GM18499 (cell line): ENCODE measurements around the gene MACF1.

ENCODE experiments used
- ATAC-seq: cut with Tn5 transposase; IDR thresholded peaks from one replicate; pipeline ENCODE4 v1.9.1; 2021; ENCODE audit warnings: moderate number of reproducible peaks; ENCODE audit not compliant: insufficient read depth, unreplicated experiment

The MACF1 gene

DNA sequence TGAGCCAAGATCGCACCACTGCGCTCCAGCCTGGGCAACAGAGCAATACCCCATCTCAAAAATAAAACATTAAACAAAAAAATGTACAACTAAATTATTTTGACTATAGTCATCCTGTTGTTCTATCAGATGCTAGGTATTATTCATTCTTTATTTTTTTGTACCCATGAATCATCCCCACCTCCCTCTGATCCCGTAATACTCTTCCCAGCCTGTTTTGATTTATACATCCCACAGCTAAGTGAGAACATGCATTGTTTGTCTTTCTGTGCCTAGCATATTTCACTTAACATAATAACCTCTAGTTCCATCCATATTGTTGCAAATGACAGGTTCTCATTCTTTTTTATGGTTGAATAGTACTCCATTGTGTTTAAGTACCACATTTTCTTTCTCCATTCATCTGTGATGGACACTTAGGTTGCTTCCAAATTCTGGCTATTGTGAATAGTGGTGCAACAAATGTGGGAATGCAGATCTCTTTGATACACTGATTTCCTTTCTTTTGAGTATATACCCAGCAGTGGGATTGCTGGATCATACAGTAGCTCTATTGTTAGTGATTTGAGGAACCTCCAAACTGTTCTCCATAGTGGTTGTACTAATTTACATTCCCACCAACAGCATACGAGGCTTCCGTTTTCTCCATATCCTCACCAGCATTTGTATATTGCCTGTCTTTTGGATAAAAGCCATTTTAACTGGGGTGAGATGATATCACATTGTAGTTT lies 84.4 kb downstream of the MACF1 start:
- no peak for ATAC-seq

DNA sequence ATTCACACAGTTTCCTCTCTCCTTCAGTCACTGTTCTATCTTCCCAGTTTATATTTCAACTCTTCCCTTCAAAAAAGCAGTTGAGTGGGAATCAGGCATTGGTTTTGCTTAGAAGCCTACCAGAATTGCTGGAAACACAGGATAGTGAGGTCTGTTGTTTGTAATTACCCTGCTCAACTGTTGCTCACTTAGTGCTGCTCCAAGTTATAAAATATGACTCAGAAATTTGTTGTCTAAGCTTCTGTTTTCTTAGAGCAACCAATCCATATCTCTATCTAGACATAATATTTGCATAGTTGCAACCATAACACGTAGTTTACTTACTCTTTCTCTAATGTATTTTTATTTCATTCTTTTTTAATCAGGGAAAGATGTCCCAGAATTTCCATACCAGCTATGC lies 87.9 kb downstream of the MACF1 start:
- no peak for ATAC-seq

DNA sequence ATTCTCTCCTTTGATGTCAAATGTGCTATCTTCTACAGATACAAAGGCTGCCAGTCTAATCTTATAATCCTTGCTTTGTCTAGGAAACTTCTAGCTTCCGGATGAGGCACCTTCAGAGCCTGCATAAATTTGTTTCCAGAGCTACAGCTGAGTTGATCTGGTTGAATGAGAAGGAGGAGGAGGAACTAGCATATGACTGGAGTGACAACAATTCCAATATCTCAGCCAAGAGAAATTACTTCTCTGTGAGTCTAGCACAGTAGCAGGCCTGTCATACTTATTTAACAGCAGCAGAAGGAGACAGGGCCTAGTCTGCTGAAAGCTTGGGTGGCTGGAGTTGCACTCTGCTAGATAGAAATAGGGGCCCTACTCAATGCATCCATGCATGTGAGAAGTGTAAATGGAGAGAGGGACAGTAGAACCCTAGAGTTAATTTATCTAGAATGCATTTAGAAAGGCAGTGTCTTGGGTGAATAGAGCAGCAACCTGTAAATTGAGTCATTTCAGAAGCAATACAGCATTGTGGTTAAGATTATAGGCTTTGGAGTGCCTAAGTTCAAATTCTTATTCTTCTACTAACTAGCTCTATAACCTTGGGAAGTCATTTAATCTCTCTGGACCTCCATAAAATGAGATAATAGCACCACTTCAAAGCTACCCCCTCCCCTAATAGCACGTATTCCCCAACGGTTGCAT lies 89.0 kb downstream of the MACF1 start:
- ATAC-seq = no peak

DNA sequence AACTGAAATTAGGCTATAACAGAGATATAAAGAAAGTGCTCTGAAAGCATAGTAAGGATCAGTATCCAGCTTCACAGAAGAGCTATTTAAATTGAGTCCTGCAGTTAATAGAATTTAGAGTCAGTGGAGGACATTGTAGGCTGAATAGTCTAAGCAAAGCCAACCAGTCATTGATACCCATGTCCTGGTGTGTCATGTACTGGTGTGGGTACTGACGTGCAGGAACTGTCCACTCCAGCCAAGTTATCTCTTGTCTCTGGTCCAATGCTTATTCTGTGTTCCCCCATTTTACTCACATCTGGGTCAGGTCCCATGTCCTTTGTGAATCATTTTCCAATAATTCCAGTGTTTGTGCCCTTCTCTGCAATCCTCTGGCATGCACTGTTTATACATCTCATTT lies 90.0 kb downstream of the MACF1 start:
- ATAC-seq = no peak

DNA sequence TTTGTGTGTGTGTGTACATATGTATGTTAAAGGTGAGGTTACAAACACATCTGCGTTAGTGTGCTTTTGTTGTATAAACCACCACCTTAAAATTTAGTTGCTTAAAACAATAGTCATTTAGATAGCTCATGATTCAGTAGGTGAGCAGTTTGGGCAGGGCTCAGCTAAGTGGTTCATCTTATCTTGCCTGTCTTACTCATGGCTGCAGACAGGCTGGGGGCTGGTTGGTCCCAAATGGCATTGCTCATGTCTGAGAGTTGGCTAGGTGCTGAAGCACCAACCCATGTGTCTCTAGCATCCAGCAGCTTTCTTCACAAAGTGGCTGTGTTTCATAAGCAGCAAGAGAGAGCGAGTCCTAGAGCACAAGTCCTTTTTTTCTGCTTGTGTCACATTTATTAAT lies 91.4 kb downstream of the MACF1 start:
- ATAC-seq = no peak

DNA sequence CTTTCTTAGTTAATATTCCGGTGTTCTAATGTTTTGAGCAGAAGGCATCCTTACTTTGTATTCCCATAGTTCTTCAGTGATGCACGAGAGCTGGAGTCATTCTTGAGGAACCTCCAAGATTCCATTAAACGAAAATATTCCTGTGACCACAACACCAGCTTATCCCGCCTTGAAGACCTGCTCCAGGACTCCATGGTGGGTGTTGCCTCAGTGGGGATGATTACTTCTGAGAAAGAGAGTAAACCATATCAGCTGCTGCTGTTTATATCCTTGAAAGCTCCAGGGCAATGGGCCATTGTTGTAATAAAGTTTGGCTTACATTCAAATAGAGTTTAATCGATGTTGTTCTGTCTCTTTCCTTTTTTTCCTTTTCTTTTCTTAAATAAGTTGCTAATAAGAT lies 93.1 kb downstream of the MACF1 start:
- no peak for ATAC-seq

DNA sequence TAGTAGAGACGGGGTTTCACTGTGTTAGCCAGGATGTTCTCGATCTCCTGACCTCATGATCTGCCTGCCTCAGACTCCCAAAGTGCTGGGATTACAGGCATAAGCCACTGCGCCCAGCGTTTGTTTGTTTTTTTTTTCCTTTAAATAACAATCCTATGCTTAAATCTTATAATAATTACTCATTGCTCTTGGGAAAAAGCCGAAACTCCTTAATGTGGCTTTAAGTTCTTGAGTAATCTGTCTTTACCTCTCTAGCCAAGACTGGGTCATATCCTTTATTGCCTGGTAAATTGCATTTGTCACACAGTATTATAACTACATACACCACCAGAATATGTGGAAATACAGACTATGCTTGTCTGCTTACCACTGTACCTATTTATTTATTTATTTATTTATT lies 97.1 kb downstream of the MACF1 start:
- ATAC-seq = no peak

DNA sequence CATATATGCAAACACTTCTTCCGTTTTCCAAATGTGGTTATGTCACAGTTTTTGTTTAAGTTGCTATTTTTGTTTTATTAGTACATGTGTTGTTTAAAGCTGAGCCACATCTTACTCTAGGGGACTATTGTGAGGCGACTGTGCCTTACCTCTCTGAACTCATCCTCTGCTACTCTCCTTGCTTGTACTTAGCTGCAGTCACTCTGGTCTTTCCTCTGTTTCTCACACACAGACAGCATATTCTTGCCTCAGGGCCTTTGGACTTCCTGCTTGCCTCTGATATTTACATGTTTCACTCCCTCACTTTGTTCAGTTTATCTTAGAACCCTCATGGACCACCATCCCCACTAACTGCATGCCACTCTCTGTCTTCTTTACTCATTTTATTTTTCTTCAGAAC lies 101.1 kb downstream of the MACF1 start:
- ATAC-seq = no peak

DNA sequence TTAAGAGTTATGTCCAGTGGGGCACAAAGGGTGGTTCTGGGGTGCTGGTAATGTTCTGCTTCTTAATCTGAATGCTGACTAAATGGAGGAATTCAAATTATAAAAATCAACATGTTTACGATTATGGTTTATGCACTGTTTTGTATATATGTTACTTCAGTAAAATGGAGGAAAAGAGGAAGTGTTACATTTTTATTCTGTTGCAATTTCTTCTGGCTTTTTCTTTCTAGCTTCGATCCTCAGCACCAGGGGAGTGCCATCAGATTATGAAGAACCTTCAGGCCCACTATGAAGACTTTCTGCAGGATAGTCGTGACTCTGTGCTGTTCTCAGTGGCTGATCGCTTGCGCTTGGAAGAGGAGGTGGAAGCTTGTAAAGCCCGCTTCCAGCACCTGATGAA lies 105.5 kb downstream of the MACF1 start:
- no peak for ATAC-seq

DNA sequence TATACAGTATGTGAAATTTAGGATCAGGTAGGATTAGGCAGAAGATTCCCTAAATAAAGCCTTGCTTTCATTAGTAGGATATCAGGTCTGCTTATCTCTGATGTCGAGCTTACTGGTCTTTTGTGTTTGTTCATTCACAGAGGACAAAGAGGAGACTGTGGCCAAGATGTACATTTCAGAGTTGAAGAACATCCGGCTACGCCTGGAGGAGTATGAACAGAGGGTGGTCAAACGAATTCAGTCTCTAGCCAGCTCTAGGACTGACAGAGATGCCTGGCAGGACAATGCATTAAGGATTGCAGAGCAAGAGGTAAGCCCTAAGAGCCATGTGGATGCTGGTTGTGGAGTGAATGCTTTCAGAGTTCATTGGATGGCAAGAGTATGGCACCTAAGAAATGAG lies 106.2 kb downstream of the MACF1 start:
- no peak for ATAC-seq

DNA sequence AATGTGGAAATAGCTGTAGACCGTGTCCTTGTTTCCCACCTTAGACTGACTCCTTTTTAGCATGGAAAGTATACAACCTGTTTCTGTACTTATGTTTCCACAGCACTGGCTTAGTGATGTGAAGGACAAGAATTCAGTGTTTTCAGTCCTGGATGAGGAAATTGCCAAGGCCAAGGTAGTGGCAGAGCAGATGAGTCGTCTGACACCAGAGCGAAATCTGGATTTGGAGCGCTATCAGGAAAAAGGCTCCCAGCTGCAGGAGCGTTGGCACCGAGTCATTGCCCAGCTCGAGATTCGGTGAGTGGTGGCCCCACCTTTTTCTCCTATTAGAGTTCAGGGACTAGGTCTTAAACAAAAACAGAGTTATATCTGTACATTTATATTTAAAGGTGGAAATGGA lies 112.6 kb downstream of the MACF1 start:
- no peak for ATAC-seq

DNA sequence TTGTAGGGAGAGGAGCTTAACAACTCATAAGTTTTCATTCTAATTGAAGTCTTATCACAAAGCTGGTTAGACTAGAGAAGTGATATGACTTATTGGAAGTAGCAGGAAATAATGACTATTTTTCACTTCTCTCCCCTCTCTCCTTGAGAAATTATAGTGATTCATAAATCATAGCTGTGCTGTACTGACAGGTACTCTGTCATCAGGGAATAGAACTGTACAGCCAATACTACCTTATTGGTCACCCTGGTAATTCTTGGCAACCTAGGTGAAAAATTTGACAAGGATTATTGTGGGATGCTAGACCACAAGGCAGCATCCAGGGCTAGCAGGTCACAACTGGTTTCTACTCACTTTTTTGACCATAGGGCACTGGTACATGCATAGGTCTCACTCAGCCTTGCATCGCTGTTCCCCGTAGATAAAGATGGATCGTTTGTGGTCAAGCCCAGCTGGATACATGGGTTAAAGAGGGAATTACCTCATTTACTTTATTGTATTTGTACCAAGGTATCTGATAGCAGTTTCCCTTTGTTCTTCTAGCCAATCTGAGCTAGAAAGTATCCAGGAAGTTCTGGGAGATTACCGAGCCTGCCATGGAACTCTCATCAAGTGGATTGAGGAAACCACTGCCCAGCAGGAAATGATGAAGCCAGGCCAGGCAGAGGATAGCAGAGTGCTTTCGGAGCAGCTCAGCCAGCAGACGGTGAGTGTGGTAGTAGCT lies 113.6 kb downstream of the MACF1 start:
- ATAC-seq = no peak

DNA sequence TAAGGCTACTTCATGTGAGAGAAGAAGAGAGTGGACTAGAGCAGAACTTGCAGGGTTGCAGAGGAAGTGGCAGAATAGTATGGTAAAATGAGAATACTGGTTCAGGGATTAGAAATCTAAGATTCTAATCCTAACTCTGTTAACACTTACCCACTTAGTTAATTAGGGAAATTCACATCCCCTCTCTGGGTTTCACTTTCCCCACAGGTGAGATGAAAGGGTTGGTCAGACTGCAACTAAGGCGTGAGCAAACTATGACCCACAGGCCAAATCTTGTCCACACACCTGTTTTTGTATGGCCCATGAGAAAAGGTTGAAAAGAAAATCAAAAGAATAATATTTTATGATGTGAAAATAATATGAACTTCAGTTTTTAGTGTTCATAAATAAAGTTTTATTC lies 117.5 kb downstream of the MACF1 start:
- ATAC-seq = no peak

DNA sequence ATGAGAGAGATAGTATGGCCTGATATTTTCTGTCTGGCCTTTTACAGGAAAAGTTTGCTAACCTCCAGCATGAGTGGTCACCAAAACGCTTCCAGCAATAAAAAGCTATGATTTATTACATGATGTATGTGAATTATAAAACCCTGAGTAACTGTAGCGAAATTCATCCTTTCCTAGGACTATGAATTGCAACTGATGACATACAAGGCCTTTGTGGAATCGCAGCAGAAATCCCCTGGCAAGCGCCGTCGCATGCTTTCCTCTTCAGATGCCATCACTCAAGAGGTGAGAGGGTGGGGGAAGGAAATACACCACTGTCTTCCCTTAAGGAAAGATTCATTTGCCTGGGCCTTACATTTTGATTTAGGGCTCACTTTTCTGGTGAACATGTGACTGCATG lies 117.9 kb downstream of the MACF1 start:
- no peak for ATAC-seq

DNA sequence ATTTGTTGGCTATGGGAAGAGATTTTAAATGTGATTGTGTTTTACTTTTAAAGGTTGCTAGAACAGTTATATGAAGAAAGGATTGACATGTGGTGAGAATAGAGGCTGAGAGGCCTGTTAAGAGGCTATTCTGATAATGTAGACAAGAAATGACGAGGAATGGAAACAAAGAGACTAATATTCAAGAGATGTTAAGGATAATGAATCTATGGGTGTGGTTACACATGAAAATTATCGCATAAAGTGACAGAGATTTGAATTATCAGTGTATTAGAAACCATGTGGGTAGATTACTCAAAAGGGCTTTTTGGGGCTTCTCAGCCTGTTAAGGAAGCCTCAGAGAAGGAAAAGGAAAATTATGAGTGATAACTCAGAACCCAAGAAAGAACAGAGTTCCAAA lies 120.4 kb downstream of the MACF1 start:
- ATAC-seq = no peak

DNA sequence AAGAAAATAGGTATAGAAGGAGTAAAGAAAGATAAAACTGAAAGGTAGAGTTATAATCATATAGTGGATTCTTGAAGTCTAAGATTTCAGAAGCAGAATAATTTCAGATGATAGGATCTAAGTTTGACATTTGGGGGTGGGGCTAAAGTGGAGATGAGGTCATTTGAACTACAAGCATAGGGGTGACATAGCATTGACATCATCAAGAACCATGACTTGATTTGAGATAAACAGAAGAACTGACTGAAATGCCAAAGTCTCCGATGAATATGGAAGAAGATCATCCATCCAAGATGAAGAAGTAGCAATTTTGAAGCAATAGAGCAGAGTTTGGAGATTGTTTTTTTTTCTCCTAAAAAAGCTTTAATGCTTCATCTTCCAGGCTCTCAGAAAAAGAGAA lies 122.3 kb downstream of the MACF1 start:
- ATAC-seq = no peak

DNA sequence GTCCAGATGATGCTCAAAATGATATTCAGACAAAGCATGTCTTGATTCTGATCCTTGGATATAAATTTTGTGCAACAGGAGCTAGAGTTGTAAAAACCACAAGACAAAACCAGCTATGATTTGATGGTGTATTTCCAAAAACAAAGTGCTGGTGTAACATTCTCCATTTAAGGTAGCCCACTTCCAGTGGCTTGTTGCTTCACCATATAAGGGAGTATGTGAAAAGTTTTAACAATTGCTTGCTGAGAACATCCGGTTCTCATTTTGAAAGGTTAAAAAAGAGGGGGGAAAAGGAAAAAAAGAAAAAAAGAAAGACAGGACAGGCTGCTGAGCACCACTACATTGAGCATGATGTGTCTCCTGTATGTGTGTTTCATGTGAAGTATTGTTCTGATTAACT lies 123.6 kb downstream of the MACF1 start:
- ATAC-seq = no peak

DNA sequence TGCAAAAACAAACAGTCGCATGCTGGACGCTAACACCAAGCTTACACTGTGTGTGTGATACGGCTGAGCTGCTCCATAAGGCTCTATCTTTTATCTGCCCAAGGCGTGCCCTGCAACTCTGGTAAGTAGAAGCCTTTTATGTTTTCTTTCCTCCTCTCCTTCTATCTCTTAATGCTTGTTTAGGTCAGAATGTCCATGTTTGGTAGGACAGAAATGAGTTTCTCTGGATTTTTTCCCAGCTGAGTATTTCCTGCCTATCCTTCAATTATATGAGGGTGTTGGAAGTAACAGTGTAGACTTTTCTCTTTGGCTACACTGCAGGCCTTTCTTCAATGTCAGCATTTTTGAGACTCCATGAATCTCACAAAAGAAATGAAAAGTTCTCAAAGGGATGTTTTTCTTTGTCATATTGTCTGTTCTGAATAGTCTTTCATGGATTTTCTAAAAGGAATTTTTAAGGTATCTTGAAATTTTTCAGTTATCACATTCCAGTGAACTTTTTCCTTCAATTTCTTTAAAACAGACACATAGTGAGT lies 124.2 kb downstream of the MACF1 start:
- ATAC-seq = no peak

DNA sequence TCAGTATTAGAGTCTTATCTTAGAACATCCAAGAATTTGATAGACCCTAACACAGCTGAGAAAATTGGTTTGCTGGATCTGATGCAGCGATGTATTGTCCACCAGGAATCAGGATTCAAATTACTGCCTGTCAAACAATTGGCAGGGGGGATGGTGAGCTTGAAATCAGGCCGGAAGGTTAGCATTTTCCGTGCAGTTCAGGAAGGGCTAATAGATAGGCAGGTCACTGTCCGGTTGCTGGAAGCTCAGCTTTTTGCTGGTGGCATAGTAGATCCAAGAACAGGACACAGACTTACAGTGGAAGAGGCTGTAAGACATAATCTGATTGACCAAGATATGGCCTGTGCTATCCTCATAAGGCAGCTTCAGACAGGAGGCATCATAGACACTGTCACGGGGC lies 127.2 kb downstream of the MACF1 start:
- ATAC-seq = no peak

DNA sequence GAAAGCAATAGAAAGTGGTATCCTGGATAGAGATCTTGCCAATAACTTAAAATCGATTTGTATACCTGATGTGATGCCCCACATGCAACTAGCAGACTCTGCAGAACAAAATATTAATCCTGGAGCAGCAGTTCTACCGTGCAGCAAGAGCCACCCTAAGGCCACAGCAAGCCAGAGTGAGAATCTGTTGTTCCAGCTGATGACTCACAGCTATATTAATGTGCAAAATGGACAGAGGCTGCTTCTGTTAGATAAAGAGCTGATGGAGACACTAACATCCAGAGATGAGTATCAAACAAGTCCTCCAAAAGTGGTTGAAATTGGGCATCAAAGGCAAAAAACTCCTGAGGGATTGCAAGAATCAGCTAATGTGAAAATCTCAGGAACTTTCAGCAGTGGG lies 127.8 kb downstream of the MACF1 start:
- ATAC-seq = no peak

DNA sequence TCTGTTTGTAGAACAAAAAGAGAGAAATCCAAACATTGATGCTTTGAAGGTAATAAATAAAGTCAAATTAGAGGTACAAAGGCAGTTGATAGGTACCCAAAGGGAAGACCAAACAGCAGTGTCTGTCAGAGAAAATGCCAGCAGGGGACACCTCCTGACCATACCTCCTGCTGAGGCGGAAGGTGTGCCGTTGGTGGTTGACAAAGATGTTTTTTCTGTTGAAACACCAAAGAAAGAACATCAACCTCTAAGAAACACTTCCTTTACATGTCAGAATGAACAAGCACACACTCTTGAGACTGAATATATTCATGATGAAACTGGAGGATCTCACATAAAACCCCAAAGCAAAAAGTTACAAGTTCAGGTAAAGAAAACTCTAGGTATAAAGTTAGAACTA lies 128.3 kb downstream of the MACF1 start:
- ATAC-seq = no peak
